CD4-positive, alpha-beta T cell treated with Interleukin-15 for 4 hours (primary cell): ENCODE data around the gene ACACA.
A peak's percentile ranks its signal among the peaks of the same experiment; 100 is the strongest.

Source experiments
- DNase-seq: peaks from one replicate; pipeline ENCODE4 v3.0.0-alpha.2; 2020; ENCODE audit warnings: low spot score

ACACA gene

GRCh38 chr17:37066322-37067255 is 340.0 kb downstream of the ACACA start:
- no peak for DNase-seq

- no peak for DNase-seq
Measured at GRCh38 chr17:37065486-37066321, 340.9 kb downstream of the ACACA start.

- no peak for DNase-seq
Measured at GRCh38 chr17:37064956-37065355, 341.7 kb downstream of the ACACA start.

GRCh38 chr17:37064206-37064605 is 342.4 kb downstream of the ACACA start:
- no peak for DNase-seq

GRCh38 chr17:37062021-37062420 is 344.6 kb downstream of the ACACA start:
- DNase-seq = no peak

GRCh38 chr17:37060928-37061327 is 345.7 kb downstream of the ACACA start:
- no peak for DNase-seq

GRCh38 chr17:37060094-37060493 is 346.5 kb downstream of the ACACA start:
- no peak for DNase-seq

GRCh38 chr17:37059493-37059892 is 347.1 kb downstream of the ACACA start:
- no peak for DNase-seq

- no peak for DNase-seq
Measured at GRCh38 chr17:37056622-37057021, 350.0 kb downstream of the ACACA start.

- DNase-seq = no peak
Measured at GRCh38 chr17:37054894-37055293, 351.7 kb downstream of the ACACA start.

GRCh38 chr17:37052450-37052849 is 354.2 kb downstream of the ACACA start:
- no peak for DNase-seq

GRCh38 chr17:37051833-37052232 is 354.8 kb downstream of the ACACA start:
- DNase-seq = no peak

- no peak for DNase-seq
Measured at GRCh38 chr17:37051381-37051780, 355.3 kb downstream of the ACACA start.

- DNase-seq = no peak
Measured at GRCh38 chr17:37050920-37051319, 355.7 kb downstream of the ACACA start.

- DNase-seq = no peak
Measured at GRCh38 chr17:37048811-37049210, 357.8 kb downstream of the ACACA start.

GRCh38 chr17:37047631-37048104 is 359.0 kb downstream of the ACACA start:
- peak; percentile 80 for DNase-seq

GRCh38 chr17:37045351-37045922 is 361.2 kb downstream of the ACACA start:
- no peak for DNase-seq

GRCh38 chr17:37043201-37043600 is 363.4 kb downstream of the ACACA start:
- DNase-seq = no peak

GRCh38 chr17:37041932-37042331 is 364.7 kb downstream of the ACACA start:
- DNase-seq = no peak

- no peak for DNase-seq
Measured at GRCh38 chr17:37039269-37039668, 367.4 kb downstream of the ACACA start.

GRCh38 chr17:37037590-37038155 is 369.0 kb downstream of the ACACA start:
- no peak for DNase-seq
